Left lung (tissue), 10 donors: ENCODE measurements around the gene ETV3. TPM values are rescaled to one million over a fixed set of nuclear protein-coding genes. Genes with fewer than 3 reads are reported as not detected.

Experiments
- ATAC-seq: fragments of 200-7000 bp; cut with Tn5 transposase; one replicate; pipeline ENCODE4 v1.9.1; 2020; ENCODE audit warnings: moderate library complexity
- DNase-seq, 4 donors: peaks; one replicate each; pipeline ENCODE4 v3.0.0-alpha.2; 2013 to 2020
- H3K27ac ChIP-seq, 2 donors: fragments of 200-600 bp; sonication (generic) in 1 of 2; one replicate each; pipeline versions ENCODE4 v1.5.0 to v1.8.0; 2020 to 2021
- H3K27me3 ChIP-seq, 2 donors: fragments of 200-600 bp; sonication (generic) in 1 of 2; one replicate each; pipeline versions ENCODE4 v1.5.0 to v1.8.0; 2020 to 2021
- H3K36me3 ChIP-seq, 2 donors: fragments of 200-600 bp; sonication (generic) in 1 of 2; one replicate each; pipeline versions ENCODE4 v1.5.0 to v1.8.0; 2020 to 2021
- H3K4me1 ChIP-seq, 2 donors: fragments of 200-600 bp; one replicate each; pipeline ENCODE4 v1.8.0; 2021
- H3K4me3 ChIP-seq, 2 donors: fragments of 200-600 bp; sonication (generic) in 1 of 2; one replicate each; pipeline versions ENCODE4 v1.5.0 to v1.8.0; 2020 to 2021; ENCODE audit warnings: mild to moderate bottlenecking in 1 of 2
- H3K9me3 ChIP-seq, 2 donors: fragments of 200-600 bp; sonication (generic) in 1 of 2; one replicate each; pipeline versions ENCODE4 v1.5.0 to v1.8.0; 2020 to 2021
- CTCF ChIP-seq, 2 donors: fragments of 200-600 bp; sonication (generic) in 1 of 2; IDR thresholded peaks; one replicate each; pipeline versions ENCODE4 v1.5.0 to v1.8.0; 2021; ENCODE audit warnings: antibody characterized with exemption in 2 of 2
- intact Hi-C, 2 donors: fragments of 100-400 bp; cut with DNase I; formaldehyde crosslinking; loops; one replicate each; pipeline versions ENCODE4 v1.11.2 to v1.14.2; 2022
- polyA plus RNA-seq, 6 donors: library from polyadenylated mRNA; unstranded; fragments of 120-200 nt; gene quantifications; one replicate each; pipeline ENCODE4 v1.2.1, GENCODE V29; 2013; ENCODE audit not compliant: insufficient read length in 6 of 6
- total RNA-seq, 2 donors: library from RNA; stranded (reverse); fragmentation: NEBNext Ultra II Directional; extraction: Animal tissue kit (Norgen Biotek cat#: 25700); gene quantifications; one replicate each; pipeline ENCODE4 v1.2.1, GENCODE V29; 2021
- donor health status: DM: no; HTN: yes; CAD: no.
- donor health status: DM: no; HTN: no; CAD: no.

Gene ETV3
- total and polyA plus RNA-seq, 8 donors, result 22.6 to 28.2 (median 25.0) TPM

- H3K4me1 ChIP-seq, result peaks cover 25 to 34% of the 10 kb centered on the region in 2 donors
- no peaks in the 10 kb centered on the region for H3K9me3 ChIP-seq
- H3K4me3 ChIP-seq, result no peak overlapping the region
- intact Hi-C loops, result loop anchor here in 1 of 2 donors (10.0 kb wide), 1 partner anchor 56 kb away; the partner anchor contains the start of gene ETV3L
- H3K27me3 ChIP-seq, result no peaks in the 10 kb centered on the region
- ATAC-seq, result no peak
- no peak for DNase-seq
- no peak for TF ChIP-seq CTCF (IDR thresholded peaks at IDR 0.05)
- H3K36me3 ChIP-seq, result no peaks in the 10 kb centered on the region
- H3K27ac ChIP-seq, result no peak overlapping the region
Observed at GRCh38 chr1:157151073-157151472, 12.9 kb upstream of the ETV3 start.

- Histone ChIP-seq H3K27me3 (no peaks in the 10 kb centered on the region), H3K27ac (no peak overlapping the region), H3K4me3 (no peak overlapping the region), H3K36me3 (no peaks in the 10 kb centered on the region), H3K4me1 (peaks cover 22 to 29% of the 10 kb centered on the region in 2 donors), H3K9me3 (no peaks in the 10 kb centered on the region)
- no peak for DNase-seq
- no peak for TF ChIP-seq CTCF (IDR thresholded peaks at IDR 0.05)
- ATAC-seq, result no peak
- intact Hi-C loops, result loop anchor here in 1 of 2 donors (10.0 kb wide), 1 partner anchor 56 kb away; the partner anchor contains the start of gene ETV3L
Observed at GRCh38 chr1:157150631-157151030, 12.4 kb upstream of the ETV3 start.

GRCh38 chr1:157147906-157148700 is 9.9 kb upstream of the ETV3 start:
- no peaks in the 10 kb centered on the region for H3K27me3 ChIP-seq
- intact Hi-C loops, result no loop called here
- peak overlapping the region in 1 of 2 donors; percentile 49 for H3K27ac ChIP-seq
- TF ChIP-seq CTCF (IDR thresholded peaks at IDR 0.05), result no peak
- H3K4me1 ChIP-seq, result peaks cover 4 to 8% of the 10 kb centered on the region in 2 donors
- no peaks in the 10 kb centered on the region for H3K9me3 ChIP-seq
- ATAC-seq (peak; percentile 75), DNase-seq (peak in 1 of 4 donors; percentile 55)
- H3K36me3 ChIP-seq, result no peaks in the 10 kb centered on the region
- H3K4me3 ChIP-seq, result no peak overlapping the region

GRCh38 chr1:157147037-157147436 is 8.8 kb upstream of the ETV3 start:
- Histone ChIP-seq H3K4me3 (no peak overlapping the region), H3K27ac (no peak overlapping the region), H3K27me3 (no peaks in the 10 kb centered on the region), H3K36me3 (no peaks in the 10 kb centered on the region), H3K4me1 (peaks cover 4 to 8% of the 10 kb centered on the region in 2 donors), H3K9me3 (no peaks in the 10 kb centered on the region)
- TF ChIP-seq CTCF (IDR thresholded peaks at IDR 0.05), result no peak
- intact Hi-C loops, result no loop called here
- DNase-seq, result no peak
- no peak for ATAC-seq

- Histone ChIP-seq H3K36me3 (no peaks in the 10 kb centered on the region), H3K4me3 (no peak overlapping the region), H3K9me3 (no peaks in the 10 kb centered on the region), H3K27me3 (no peaks in the 10 kb centered on the region), H3K27ac (no peak overlapping the region), H3K4me1 (peaks cover 4 to 8% of the 10 kb centered on the region in 2 donors)
- TF ChIP-seq CTCF (IDR thresholded peaks at IDR 0.05), result no peak
- intact Hi-C loops, result no loop called here
- ATAC-seq (no peak), DNase-seq (no peak)
Observed at GRCh38 chr1:157146244-157146643, 8.0 kb upstream of the ETV3 start.
